ENCODE measurements around the gene CACNG6.

- TF ChIP-seq, protein P1, sequence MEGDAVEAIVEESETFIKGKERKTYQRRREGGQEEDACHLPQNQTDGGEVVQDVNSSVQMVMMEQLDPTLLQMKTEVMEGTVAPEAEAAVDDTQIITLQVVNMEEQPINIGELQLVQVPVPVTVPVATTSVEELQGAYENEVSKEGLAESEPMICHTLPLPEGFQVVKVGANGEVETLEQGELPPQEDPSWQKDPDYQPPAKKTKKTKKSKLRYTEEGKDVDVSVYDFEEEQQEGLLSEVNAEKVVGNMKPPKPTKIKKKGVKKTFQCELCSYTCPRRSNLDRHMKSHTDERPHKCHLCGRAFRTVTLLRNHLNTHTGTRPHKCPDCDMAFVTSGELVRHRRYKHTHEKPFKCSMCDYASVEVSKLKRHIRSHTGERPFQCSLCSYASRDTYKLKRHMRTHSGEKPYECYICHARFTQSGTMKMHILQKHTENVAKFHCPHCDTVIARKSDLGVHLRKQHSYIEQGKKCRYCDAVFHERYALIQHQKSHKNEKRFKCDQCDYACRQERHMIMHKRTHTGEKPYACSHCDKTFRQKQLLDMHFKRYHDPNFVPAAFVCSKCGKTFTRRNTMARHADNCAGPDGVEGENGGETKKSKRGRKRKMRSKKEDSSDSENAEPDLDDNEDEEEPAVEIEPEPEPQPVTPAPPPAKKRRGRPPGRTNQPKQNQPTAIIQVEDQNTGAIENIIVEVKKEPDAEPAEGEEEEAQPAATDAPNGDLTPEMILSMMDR (IDR thresholded peaks at IDR 0.05), result no peak
- TF ChIP-seq POLR2AphosphoS5 (IDR thresholded peaks at IDR 0.05) (no peak), EP300 (IDR thresholded peaks at IDR 0.05) (no peak)
Measured at GRCh38 chr19:53971673-53972072, 19.8 kb upstream of the CACNG6 start.
